HG03108 (cell line): Measurements from ENCODE around the gene INPP5B.
"Not testable (repeated sequence)": the region's sequence is repeated elsewhere in the genome, so short reads cannot be mapped to it uniquely, and the experiment has no call there.

Source experiments
- ATAC-seq: cut with Tn5 transposase; IDR thresholded peaks from one replicate; pipeline ENCODE4 v1.9.1; 2021; ENCODE audit warnings: moderate library complexity; ENCODE audit not compliant: unreplicated experiment

INPP5B gene

DNA sequence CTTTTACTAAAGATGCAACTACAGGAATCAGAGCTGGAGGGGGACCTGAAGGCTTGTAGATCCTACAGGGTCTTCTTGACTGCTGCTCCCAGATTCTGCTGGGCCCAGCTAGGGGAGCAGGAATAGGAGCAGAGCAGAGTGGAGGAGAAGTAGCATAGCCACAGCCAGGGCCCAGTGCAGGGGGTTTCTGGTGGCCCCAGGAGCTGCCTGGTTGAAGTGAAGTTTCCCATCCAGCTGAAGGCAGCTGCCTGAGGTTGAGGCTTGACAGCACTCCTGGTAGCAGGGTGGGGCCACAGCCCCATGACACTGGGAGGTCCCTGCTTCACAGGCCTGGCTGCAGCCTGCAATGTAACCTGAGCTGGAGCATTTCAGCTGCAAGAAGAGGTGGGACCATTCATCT lies 2.0 kb upstream of the INPP5B start:
- no peak for ATAC-seq

DNA sequence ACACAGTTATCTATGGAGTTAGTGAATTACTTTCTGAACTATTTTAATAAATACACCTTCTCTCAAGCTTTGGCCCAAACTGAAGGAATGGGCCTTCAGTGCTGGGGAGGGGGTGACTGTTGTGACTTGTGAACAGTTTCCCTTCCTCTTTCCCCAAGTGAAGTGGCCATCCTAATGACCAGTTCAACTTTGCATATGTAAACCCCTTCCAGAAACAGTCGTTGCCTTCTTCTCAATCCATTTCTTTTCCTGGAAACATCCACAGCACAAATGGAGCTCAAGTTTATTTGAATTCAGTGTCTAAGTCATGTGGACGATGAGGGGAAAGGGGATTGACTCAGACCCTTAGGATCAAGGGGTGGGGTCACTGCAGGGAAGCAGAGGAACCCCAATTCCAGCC lies 1.3 kb upstream of the INPP5B start:
- no peak for ATAC-seq

DNA sequence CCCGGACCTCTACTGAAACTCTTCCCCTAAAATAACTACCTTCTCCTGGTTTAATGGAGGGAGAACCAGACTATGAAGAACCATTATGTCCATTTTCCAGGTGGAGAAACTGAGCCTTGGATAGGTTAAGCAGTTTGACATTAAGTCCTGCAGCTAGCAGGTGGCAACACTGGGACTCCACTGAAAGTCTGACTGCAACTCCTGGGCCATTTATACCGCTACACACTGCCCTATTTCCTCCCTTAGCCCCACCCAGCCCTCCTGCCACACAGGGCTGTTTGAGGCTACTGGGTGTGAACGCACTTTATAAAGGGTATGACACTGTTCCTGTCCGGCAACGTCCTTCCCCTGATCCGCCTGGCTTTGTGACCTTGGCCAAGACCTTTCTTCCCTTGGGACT lies 511 bp upstream of the INPP5B start:
- ATAC-seq: no peak

DNA sequence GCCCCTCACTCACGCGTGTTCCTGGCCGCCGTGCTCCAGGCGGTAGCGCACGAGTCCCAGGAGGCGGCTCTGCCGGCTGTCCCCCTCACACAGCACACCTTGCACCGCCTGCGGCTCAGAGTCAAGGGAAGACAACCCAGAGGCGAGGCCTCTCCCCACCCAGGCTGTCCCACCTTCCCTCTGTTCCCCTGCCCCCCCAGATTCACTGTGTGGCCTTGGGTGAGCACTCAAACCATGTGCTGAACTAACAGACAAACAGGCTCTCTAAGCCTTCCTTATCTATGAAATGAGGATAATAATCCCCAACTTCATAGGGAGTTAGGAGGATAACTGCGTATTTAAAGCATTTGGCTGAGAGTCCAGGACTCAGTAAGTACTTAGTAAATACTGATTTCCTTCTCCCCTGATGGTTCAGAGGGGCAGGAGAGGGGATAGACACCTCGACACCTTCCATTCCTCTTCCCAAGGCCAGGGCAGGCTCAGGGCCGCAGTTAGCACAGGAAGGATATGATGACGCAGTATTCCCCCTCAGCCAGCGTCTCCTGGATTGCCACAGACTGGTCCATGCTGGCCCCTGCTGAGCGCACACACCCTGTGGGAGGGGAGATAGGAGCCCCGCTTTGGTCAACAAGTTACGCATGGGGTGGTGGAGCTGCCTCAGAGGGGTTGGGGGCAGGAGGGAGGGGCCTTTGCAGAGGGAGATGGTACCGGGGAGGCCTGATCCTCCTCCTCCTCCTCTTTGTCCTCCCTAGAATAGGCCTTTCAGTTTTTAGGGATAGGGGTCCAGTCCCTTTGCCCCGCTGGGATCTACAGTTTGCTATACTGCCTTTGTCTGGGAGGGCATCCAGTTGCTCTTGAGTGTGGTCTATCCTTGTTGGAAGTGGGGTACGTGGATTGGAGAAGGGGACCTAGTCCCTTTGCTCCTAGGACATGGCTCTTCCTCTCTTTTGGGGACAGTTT lies 830 bp downstream of the INPP5B start:
- ATAC-seq: no peak

DNA sequence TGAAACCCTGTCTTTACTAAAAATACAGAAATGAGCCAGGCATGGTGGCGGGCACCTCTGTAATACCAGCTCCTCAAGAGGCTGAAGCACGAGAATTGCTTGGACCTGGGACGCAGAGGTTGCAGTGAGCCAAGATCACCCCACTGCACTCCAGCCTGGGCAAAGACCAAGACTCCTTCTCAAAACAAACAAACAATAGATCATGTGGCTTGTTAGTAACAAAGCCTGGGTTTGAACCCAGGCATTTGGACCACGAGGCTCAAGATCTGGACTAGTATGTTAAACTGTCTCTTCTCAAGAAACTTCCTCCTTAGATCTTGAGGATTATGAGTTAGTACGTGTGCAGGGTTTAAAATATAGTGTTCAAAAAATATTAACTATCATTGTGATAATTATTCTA lies 1.6 kb downstream of the INPP5B start:
- ATAC-seq: no peak

DNA sequence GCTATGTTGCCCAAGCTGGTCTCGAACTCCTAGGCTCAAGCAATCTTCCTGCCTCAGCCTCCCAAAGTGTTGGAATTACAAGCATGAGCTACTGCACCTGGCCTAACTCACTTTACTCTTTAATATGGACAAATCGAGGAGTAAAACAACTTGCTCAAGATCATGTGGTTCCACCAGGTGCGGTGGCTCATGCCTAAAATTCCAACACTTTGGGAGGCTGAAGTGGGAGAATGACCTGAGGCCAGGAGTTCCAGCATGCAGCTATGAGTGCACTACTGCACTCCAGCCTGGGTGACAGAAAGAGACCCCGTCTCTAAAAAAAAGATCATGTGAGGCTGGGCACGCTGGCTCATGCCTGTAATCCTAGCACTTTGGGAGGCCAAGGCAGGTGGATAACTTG lies 2.0 kb downstream of the INPP5B start:
- ATAC-seq: no peak

- no peak for ATAC-seq
Measured at GRCh38 chr1:37944086-37944763, 2.6 kb downstream of the INPP5B start.

- ATAC-seq: no peak
Measured at GRCh38 chr1:37940299-37940947, 6.4 kb downstream of the INPP5B start.

- not testable (repeated sequence) for ATAC-seq
Measured at GRCh38 chr1:37936760-37937159, 10.1 kb downstream of the INPP5B start.

DNA sequence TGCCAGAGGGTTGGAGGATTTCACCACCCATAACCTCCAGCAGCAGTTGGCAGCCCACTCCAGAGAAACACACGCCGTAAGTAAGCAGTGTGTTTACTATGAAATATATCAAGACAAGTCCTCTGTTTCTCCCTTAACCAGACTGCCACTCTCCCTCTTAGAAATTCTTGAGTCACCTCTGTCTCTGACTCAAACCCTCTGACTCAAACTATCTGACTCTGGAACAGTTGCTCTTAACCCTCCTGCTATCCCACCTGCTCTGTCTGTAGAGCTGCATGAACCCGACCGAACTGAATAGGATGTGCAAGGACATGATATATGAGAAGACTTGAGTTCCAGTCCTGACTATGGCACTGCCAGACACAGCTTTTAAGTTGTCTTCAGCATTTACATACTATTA lies 14.1 kb downstream of the INPP5B start:
- no peak for ATAC-seq

GRCh38 chr1:37931361-37932158 lies 15.3 kb downstream of the INPP5B start:
- peak; percentile 92 for ATAC-seq

DNA sequence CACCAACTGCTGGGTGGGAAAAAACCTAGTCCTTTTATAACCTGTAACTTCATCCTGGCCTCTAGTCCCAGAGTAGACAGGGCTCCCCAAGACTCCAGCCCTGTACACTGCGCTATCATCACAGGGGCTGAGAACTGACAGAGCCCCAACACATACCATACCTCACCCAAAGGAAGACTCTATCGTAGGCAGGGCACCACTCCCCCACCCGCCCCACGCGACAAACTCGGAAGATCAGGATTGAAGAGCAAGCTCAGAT lies 15.8 kb downstream of the INPP5B start:
- ATAC-seq: no peak

GRCh38 chr1:37930246-37931101 lies 16.4 kb downstream of the INPP5B start:
- ATAC-seq: no peak

- ATAC-seq: peak; percentile 63
Measured at GRCh38 chr1:37926038-37926924, 20.6 kb downstream of the INPP5B start.

- no peak for ATAC-seq
Measured at GRCh38 chr1:37925316-37925715, 21.5 kb downstream of the INPP5B start.

GRCh38 chr1:37923551-37923889 lies 23.3 kb downstream of the INPP5B start:
- ATAC-seq: no peak

- ATAC-seq: peak; percentile 47
Measured at GRCh38 chr1:37922767-37923550, 23.9 kb downstream of the INPP5B start.

DNA sequence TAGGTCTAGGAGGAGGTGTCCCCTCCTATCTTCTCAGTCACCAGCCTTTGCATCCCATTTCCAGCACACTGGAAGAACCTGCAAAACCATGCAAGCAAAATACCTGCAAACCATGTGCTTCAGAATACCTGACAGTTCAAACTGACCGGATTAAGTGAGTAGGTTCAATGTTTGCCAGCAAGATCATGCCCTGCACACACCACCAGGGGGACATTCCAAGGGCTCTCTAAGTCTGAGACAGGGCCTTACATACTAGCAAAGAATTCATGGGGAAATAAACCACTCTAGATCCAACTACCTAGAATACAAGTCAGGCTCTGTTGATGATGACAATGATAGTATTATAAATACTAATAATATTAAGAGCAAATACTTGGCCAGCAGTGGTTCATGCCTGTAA lies 27.6 kb downstream of the INPP5B start:
- ATAC-seq: no peak
